ENCODE measurements around the gene EHMT1. TPM values are rescaled to one million over a fixed set of nuclear protein-coding genes. Genes with fewer than 3 reads are reported as not detected.

The EHMT1 gene
- total RNA-seq, 2 experiments from 2014 or later = 112 to 115 TPM

DNA sequence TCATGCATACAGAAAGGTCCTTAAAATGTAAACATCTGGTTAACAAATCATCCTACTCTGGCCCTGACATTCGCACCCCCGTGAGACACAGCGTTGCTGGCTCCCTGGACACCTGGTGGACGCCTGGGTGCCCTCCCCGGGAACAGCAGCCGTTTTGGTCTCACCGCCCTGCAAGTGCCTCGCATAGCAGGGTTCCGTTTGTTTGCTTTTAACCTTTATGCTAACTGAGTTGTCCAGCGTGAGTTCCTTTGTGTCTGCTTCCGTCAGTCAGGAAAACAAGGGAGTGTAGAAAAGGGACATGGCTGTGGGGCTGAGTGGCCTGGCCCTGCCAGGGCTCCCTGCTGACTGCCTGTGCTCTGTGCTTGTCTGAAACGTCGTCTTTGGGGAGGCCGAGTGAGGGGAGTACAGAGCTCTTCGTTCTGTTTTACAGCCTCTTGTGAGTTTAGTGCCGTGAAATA, 166.9 kb downstream of the EHMT1 start:
- peaks cover 9% of the 10 kb centered on the region for H3K4me1 Mint-ChIP-seq (ENCODE audit: low read depth)
- H3K4me3 Mint-ChIP-seq = no peak overlapping the region
- H3K27me3 Mint-ChIP-seq (ENCODE audit: low read depth) = no peaks in the 10 kb centered on the region
- H3K9me3 Mint-ChIP-seq (ENCODE audit: insufficient read depth) = no peaks in the 10 kb centered on the region
- ATAC-seq (no peak), DNase-seq (no peak)
- peaks cover 40% of the 10 kb centered on the region for H3K36me3 Mint-ChIP-seq (ENCODE audit: low read depth)
- ChIA-PET POLR2A (no interaction called here), CTCF (no interaction called here)
- no peak overlapping the region for H3K27ac Mint-ChIP-seq

DNA sequence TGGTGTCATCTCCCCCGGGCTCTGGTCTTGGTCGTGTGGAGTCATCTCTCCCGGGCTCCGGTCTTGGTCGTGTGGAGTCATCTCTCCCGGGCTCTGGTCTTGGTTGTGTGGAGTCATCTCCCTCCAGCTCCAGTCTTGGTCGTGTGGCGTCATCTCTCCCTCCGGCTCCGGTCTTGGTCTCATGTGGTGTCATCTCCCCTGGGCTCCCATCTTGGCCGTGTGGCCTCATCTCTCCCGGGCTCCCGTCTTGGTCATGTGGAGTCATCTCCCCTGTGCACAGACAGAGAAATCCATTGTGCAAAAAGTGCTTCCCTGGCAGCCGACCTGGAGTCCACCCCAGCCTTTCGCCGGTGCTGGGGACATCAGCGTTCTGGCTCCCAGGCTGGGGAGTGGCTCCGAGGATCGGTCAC, 167.7 kb downstream of the EHMT1 start:
- ChIA-PET CTCF (no interaction called here), POLR2A (no interaction called here)
- Mint-ChIP-seq H3K4me1 (ENCODE audit: low read depth) (peaks cover 9% of the 10 kb centered on the region), H3K36me3 (ENCODE audit: low read depth) (peaks cover 47% of the 10 kb centered on the region), H3K9me3 (ENCODE audit: insufficient read depth) (no peaks in the 10 kb centered on the region), H3K4me3 (no peak overlapping the region), H3K27ac (peak overlapping the region; percentile 28), H3K27me3 (ENCODE audit: low read depth) (no peaks in the 10 kb centered on the region)
- ATAC-seq (no peak), DNase-seq (no peak)

DNA sequence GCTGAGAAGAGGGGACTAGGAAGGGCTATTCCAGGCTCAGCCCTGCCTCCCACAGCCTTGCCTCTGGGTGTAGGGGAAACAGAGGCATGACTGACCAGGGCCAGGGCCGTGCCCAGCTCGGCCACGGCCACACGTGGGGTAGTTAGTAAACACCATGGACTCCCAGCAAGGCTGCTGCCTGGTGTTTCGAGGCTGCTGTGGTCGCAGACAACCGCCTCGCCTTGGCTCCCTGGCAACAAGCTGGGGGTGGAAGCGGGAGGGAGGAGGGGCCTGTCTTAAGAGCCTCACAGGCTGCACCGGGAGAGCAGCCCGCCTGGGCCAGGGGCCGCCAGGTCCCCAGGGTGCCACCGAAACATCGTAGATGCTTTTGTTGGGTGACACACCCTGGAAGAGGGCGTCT, 168.6 kb downstream of the EHMT1 start:
- H3K9me3 Mint-ChIP-seq (ENCODE audit: insufficient read depth) = no peaks in the 10 kb centered on the region
- ChIA-PET CTCF (no interaction called here), POLR2A (no interaction called here)
- H3K36me3 Mint-ChIP-seq (ENCODE audit: low read depth) = peaks cover 49% of the 10 kb centered on the region
- ATAC-seq = no peak
- H3K27ac Mint-ChIP-seq = no peak overlapping the region
- peaks cover 9% of the 10 kb centered on the region for H3K4me1 Mint-ChIP-seq (ENCODE audit: low read depth)
- no peaks in the 10 kb centered on the region for H3K27me3 Mint-ChIP-seq (ENCODE audit: low read depth)
- DNase-seq = no peak
- no peak overlapping the region for H3K4me3 Mint-ChIP-seq

DNA sequence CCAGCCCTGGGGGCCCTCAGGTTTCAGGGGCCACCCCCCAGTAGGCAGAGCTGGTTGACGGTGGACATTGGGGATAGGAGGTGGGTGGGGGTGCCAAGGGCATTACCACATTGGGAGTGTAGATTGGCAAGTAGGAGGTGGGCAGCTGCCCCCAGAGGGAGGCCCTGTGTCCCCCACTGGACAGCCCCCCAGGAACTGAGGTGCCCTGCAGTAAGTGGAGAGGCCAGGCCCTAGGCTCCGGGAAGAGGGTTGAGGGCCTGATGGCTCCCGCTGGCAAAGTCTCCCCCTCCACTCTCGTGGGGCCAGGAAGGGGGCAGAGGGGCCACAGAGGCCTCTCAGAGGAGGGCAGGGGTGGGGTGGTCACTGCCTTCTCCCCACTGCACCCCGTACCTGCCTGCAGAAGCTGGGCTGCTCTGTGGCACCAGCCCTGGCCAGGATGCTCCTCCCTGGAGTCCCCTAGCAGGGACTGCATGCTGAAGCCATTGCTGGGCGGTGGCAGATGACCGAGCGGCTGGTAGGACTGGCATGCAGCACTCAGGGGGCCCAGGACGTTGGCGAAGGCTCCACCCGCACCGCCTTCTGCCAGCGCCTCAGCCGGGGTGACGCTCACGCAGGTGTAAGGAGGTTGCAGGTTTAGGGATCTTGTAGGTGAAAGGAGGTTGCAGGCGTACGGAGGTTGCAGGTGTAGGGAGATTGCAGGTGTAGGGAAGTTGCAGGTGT, 169.1 kb downstream of the EHMT1 start:
- CTCF ChIA-PET = no interaction called here
- peaks cover 9% of the 10 kb centered on the region for H3K4me1 Mint-ChIP-seq (ENCODE audit: low read depth)
- DNase-seq = no peak
- ATAC-seq = no peak
- no peak overlapping the region for H3K4me3 Mint-ChIP-seq
- peaks cover 48% of the 10 kb centered on the region for H3K36me3 Mint-ChIP-seq (ENCODE audit: low read depth)
- H3K27ac Mint-ChIP-seq = no peak overlapping the region
- H3K27me3 Mint-ChIP-seq (ENCODE audit: low read depth) = no peaks in the 10 kb centered on the region
- H3K9me3 Mint-ChIP-seq (ENCODE audit: insufficient read depth) = no peaks in the 10 kb centered on the region
- POLR2A ChIA-PET = no interaction called here

DNA sequence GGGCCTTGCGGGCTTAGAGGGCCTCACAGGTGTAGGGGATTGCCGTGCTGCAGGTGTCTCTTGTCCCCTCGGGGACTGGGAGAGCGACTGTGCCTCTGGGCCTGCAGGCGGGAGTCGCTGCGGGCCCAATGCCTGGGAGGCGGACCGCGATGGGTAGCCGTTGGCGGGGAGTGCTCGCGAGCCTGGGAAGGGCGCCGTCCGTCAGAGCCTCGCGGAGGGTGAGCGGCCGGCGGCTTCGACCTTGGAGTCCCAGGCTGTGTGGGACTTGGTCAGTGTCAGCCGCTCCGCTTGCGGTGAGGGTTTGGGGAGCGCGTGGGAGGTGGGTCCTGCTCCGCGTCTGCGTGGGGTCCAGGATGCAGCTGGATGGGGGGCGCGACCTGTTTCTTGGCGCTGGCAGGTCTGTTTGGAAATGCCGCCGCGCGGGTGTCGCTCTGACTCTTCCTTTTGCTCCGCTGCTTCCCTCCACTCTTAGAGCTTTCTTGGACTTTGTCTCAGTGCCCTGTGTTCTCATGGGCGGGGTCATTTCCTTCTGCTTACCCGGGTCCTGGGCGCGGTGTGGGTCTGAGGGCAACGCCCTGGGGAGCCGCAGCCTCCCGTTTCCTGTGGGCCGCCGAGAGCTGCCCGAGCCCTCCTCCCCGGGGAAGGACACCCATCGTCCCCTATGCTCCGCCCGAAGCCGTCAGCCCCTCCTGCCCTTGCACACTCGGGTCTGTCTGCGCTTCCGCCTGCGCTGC, 169.9 kb downstream of the EHMT1 start:
- Mint-ChIP-seq H3K4me1 (ENCODE audit: low read depth) (peaks cover 9% of the 10 kb centered on the region), H3K27ac (no peak overlapping the region), H3K27me3 (ENCODE audit: low read depth) (no peaks in the 10 kb centered on the region), H3K4me3 (no peak overlapping the region), H3K9me3 (ENCODE audit: insufficient read depth) (no peaks in the 10 kb centered on the region), H3K36me3 (ENCODE audit: low read depth) (peaks cover 51% of the 10 kb centered on the region)
- ChIA-PET CTCF (no interaction called here), POLR2A (no interaction called here)
- ATAC-seq (no peak), DNase-seq (no peak)

DNA sequence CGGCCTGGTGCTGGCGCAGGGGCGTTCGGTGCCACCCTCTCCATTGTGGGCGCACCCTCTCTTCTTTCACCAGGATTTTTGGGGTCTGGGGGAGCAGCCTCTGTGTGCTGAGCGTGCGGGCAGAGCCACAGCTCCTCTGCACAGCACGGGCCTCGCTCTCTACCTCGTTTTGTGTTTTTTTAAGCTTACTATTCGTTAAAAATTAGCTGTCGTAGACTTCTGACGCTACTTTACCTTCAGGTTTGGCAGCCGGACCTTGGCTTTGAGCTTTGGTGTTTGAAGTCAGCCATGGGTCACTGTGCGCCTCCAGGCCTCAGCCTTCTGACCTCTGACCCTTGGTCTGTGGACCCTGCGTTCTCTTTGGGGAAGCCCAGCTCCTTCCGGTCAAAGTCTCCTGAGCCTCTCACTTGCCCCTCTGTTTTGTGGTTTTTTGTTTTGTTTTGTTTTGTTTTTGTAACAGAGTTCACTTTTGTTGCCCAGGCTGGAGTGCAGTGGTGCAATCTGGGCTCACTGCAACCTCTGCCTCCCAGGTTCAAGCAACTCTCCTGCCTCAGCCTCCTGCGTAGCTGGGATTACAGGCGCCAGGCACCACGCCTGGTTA, 170.6 kb downstream of the EHMT1 start:
- CTCF ChIA-PET = no interaction called here
- ATAC-seq (no peak), DNase-seq (no peak)
- H3K27me3 Mint-ChIP-seq (ENCODE audit: low read depth) = no peaks in the 10 kb centered on the region
- no peak overlapping the region for H3K4me3 Mint-ChIP-seq
- H3K4me1 Mint-ChIP-seq (ENCODE audit: low read depth) = peaks cover 7% of the 10 kb centered on the region
- POLR2A ChIA-PET = no interaction called here
- H3K9me3 Mint-ChIP-seq (ENCODE audit: insufficient read depth) = no peaks in the 10 kb centered on the region
- H3K27ac Mint-ChIP-seq = no peak overlapping the region
- peaks cover 49% of the 10 kb centered on the region for H3K36me3 Mint-ChIP-seq (ENCODE audit: low read depth)

DNA sequence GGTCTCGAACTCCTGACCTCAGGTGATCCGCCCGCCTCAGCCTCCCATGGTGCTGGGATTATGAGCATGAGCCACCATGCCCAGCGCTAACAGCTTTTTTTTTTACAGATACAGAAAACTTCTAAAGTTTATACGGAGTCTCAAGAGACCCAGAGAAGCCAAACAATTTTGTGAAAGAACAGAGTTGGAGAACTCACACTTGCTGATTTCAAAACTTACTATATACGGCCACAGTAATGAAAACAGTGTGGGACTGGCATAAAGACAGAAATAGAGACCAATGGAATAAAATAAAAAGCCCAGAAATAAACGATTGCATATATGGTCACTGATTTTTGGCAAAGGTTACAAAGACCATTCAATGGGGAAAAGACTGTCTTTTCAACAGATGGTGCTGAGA, 173.1 kb downstream of the EHMT1 start:
- H3K36me3 Mint-ChIP-seq (ENCODE audit: low read depth) = peaks cover 60% of the 10 kb centered on the region
- H3K27ac Mint-ChIP-seq = no peak overlapping the region
- no peaks in the 10 kb centered on the region for H3K4me1 Mint-ChIP-seq (ENCODE audit: low read depth)
- CTCF ChIA-PET = no interaction called here
- POLR2A ChIA-PET = no interaction called here
- ATAC-seq (no peak), DNase-seq (no peak)
- H3K9me3 Mint-ChIP-seq (ENCODE audit: insufficient read depth) = no peaks in the 10 kb centered on the region
- H3K4me3 Mint-ChIP-seq = no peak overlapping the region
- no peaks in the 10 kb centered on the region for H3K27me3 Mint-ChIP-seq (ENCODE audit: low read depth)

DNA sequence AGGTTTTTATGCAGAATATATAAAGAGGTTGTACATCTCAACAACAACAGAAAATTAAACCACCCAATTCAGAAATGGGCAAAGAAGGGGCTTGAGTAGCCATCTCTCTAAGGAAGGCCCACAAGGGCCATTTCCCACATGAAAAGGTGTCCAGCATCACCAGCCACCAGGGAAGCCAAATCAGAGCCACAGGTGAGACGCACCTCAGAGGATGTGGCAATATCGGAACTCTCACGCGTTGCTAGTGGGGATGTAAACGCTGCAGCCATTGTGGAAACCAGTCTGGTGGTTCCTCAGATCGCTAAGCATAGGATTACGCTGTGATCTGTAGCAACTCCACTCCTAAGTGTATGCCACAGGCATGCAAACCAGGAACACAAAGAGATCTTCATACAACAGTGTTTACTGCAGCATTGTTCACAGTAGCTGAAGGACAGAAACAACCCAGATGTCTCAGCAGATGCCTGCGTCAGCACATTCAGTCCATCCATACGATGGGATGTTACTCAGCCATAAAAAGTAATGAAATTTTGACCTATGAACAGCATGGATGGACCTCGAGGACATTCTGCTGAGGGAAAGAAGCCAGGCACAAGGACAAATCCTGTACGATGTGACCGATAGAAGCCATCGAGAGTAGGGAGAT, 174.5 kb downstream of the EHMT1 start:
- no peak overlapping the region for H3K27ac Mint-ChIP-seq
- DNase-seq = no peak
- POLR2A ChIA-PET = no interaction called here
- peaks cover 58% of the 10 kb centered on the region for H3K36me3 Mint-ChIP-seq (ENCODE audit: low read depth)
- no peak for ATAC-seq
- H3K9me3 Mint-ChIP-seq (ENCODE audit: insufficient read depth) = no peaks in the 10 kb centered on the region
- H3K4me3 Mint-ChIP-seq = no peak overlapping the region
- H3K27me3 Mint-ChIP-seq (ENCODE audit: low read depth) = no peaks in the 10 kb centered on the region
- CTCF ChIA-PET = no interaction called here
- H3K4me1 Mint-ChIP-seq (ENCODE audit: low read depth) = no peaks in the 10 kb centered on the region

DNA sequence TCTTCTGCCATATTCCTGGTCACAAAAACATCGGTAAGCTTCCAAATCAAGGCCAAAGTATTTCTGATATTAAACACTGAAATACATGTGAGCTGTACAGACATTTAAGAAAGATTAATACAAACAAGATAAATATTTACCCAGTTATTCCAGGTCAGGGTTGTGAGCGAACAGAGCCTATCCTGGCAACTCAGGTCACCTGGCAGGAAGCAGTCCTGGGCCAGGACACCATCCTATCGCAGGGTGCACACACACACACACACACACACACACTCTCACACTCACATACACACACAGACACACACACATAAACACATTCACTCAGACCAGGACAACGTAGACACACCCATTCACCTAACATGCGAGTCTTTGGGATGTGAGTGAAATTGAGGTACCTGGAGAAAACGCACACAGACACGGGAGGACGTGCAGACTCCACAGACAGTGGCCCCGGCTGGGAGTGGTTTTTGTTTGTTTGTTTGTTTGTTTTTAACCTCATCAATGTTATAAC, 176.4 kb downstream of the EHMT1 start:
- no peaks in the 10 kb centered on the region for H3K4me1 Mint-ChIP-seq (ENCODE audit: low read depth)
- ATAC-seq = no peak
- peaks cover 63% of the 10 kb centered on the region for H3K36me3 Mint-ChIP-seq (ENCODE audit: low read depth)
- H3K4me3 Mint-ChIP-seq = no peak overlapping the region
- no peaks in the 10 kb centered on the region for H3K27me3 Mint-ChIP-seq (ENCODE audit: low read depth)
- no peak for DNase-seq
- no peak overlapping the region for H3K27ac Mint-ChIP-seq
- H3K9me3 Mint-ChIP-seq (ENCODE audit: insufficient read depth) = no peaks in the 10 kb centered on the region
- ChIA-PET POLR2A (no interaction called here), CTCF (no interaction called here)

DNA sequence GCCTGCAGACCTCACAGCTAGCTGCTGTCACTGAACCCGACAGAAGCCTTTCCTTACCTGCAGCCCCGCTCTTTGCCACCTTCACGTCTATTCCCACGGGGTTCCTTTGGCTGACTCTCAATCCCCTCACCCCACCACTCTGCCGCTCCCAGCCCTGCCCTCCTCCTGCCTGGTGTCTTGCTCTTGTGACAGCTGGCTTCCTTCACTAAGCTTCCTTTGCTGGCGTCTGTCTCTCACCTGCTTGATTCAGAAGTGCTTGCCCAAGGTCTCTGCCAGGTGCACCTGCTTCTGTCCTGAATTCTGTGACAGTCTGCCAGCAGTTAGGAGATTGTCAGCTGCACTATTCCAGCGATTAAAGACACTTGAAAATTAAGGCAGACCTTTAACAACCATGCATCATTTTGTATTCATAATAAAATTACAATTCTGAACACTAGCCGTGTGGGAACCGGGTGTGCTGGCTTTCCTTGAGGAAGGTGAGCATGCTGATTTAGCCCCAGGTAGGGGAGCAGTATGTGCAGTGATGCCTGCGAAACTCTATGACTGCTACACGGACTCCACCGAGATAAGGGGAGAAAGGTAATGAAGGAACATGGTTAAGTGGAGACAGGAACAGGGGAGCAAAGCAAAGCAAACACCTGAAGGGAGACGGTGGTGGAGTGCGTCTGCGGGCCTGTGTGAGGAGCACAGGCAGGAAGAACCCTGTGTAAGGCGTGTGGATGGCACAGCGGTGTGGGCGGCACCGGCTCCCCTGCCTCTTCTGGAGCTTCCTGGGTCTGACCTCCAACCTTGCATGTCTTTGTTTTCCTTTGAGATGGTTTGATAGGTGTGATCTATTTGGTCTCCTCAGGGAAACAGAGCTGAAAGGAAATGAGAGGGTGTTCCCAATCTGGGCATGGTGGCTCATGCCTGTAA, 178.7 kb downstream of the EHMT1 start:
- CTCF ChIA-PET = no interaction called here
- peak overlapping the region; percentile 4 for H3K27ac Mint-ChIP-seq
- no peak for ATAC-seq

DNA sequence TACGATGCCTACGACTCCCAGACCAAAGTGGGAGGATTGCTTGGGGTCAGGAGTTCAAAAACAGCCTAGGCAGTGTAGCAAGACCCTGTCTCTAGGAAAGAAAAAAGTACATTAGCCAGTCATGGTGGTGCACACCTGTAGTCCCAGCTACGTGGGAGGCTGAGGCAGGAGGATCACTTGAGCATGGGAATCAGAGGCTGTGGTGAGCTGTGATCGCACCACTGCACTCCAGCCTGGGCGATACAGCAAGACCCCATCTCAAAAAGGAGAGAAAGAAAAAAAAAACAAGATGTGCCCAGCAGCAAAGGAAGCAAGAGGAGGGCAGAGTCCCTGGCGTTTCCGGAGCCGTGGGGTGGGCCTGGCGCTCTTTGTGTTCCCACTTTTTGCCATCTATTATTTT, 179.3 kb downstream of the EHMT1 start:
- no peaks in the 10 kb centered on the region for H3K9me3 Mint-ChIP-seq (ENCODE audit: insufficient read depth)
- CTCF ChIA-PET = no interaction called here
- DNase-seq (no peak), ATAC-seq (no peak)
- no peaks in the 10 kb centered on the region for H3K27me3 Mint-ChIP-seq (ENCODE audit: low read depth)
- H3K4me3 Mint-ChIP-seq = no peak overlapping the region
- POLR2A ChIA-PET = no interaction called here
- peaks cover 45% of the 10 kb centered on the region for H3K36me3 Mint-ChIP-seq (ENCODE audit: low read depth)
- H3K4me1 Mint-ChIP-seq (ENCODE audit: low read depth) = no peaks in the 10 kb centered on the region
- H3K27ac Mint-ChIP-seq = no peak overlapping the region

More for the DNA sequence above, 178.7 kb downstream of the EHMT1 start:
- Mint-ChIP-seq H3K9me3 (ENCODE audit: insufficient read depth) (no peaks in the 10 kb centered on the region), H3K36me3 (ENCODE audit: low read depth) (peaks cover 47% of the 10 kb centered on the region), H3K4me3 (no peak overlapping the region), H3K4me1 (ENCODE audit: low read depth) (no peaks in the 10 kb centered on the region), H3K27me3 (ENCODE audit: low read depth) (no peaks in the 10 kb centered on the region)
- no peak for DNase-seq
- POLR2A ChIA-PET = no interaction called here
